ENCODE results near the gene MTRFR. TPM values are rescaled to one million over a fixed set of nuclear protein-coding genes. Genes with fewer than 3 reads are reported as not detected.

Gene MTRFR
- total RNA-seq, 2 experiments from 2014 or later: 30.1 to 32.8 TPM

DNA sequence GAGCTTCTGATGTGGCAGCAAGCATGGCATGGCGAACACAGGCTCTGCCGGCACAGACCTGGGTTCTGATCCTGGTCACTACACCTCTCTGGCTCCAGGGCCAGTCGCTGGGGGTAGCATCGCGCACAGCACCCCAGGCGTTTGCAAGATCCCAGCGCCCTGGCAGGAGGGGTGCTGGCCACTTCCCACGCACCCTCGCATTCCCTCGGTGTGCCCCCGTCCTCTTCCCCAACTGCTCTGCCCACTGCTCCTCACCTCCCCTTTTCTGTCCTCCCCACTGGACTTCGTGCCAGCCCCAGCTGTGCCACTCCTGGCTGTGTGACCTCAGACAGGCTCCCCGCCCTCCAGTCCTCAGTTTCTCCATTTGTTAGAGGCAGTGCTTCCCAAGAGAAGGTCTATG, 35.6 kb downstream of the MTRFR start:
- peaks cover 12% of the 10 kb centered on the region; the same call in 1 of the 2 replicates for H3K36me3 ChIP-seq (ENCODE audit: insufficient read depth, low read length)
- H3K9me2 ChIP-seq (ENCODE audit: insufficient read depth, low read length): no peaks in the 10 kb centered on the region
- no peak for TF ChIP-seq EZH2phosphoT487 (IDR thresholded peaks at IDR 0.05; ENCODE audit: borderline replicate concordance, low read depth, low read length)
- TF ChIP-seq, protein P1, sequence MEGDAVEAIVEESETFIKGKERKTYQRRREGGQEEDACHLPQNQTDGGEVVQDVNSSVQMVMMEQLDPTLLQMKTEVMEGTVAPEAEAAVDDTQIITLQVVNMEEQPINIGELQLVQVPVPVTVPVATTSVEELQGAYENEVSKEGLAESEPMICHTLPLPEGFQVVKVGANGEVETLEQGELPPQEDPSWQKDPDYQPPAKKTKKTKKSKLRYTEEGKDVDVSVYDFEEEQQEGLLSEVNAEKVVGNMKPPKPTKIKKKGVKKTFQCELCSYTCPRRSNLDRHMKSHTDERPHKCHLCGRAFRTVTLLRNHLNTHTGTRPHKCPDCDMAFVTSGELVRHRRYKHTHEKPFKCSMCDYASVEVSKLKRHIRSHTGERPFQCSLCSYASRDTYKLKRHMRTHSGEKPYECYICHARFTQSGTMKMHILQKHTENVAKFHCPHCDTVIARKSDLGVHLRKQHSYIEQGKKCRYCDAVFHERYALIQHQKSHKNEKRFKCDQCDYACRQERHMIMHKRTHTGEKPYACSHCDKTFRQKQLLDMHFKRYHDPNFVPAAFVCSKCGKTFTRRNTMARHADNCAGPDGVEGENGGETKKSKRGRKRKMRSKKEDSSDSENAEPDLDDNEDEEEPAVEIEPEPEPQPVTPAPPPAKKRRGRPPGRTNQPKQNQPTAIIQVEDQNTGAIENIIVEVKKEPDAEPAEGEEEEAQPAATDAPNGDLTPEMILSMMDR (conservative IDR thresholded peaks at IDR 0.05; ENCODE audit: low read length): no peak
- H2AFZ ChIP-seq (ENCODE audit: low read length): no peak overlapping the region
- H3K4me1 ChIP-seq (ENCODE audit: insufficient read depth, low read length, poor library complexity, severe bottlenecking): peaks cover 21% of the 10 kb centered on the region
- no peak overlapping the region for H3K4me3 ChIP-seq (ENCODE audit: low read depth, low read length, poor library complexity, severe bottlenecking)
- POLR2A ChIA-PET: interaction anchor here (0.6 to 1.0 kb wide), 3 partner anchors 36 to 289 kb away, joined by 3 to 4 read pairs (median 4); no protein-coding TSS in a partner anchor
- no peaks in the 10 kb centered on the region for H4K20me1 ChIP-seq (ENCODE audit: insufficient read depth, low read length)
- peaks cover 11% of the 10 kb centered on the region; the same call in 1 of the 2 replicates for H3K79me2 ChIP-seq (ENCODE audit: insufficient read depth, low read depth, low read length)
- intact Hi-C loops (cut with micrococcal nuclease; ENCODE audit: unreplicated experiment): no loop called here
- CTCF ChIA-PET (ENCODE audit: unreplicated experiment): no interaction called here
- DNase-seq (ENCODE audit: low spot score): no peak
- H3K27ac ChIP-seq (ENCODE audit: low read depth, low read length, poor library complexity, severe bottlenecking): no peak overlapping the region
- BruUV-seq (replicated peaks): no TSS peak
- H3K4me2 ChIP-seq (ENCODE audit: low read length): no peak overlapping the region
- H3K9me3 ChIP-seq (ENCODE audit: low read length): no peaks in the 10 kb centered on the region

DNA sequence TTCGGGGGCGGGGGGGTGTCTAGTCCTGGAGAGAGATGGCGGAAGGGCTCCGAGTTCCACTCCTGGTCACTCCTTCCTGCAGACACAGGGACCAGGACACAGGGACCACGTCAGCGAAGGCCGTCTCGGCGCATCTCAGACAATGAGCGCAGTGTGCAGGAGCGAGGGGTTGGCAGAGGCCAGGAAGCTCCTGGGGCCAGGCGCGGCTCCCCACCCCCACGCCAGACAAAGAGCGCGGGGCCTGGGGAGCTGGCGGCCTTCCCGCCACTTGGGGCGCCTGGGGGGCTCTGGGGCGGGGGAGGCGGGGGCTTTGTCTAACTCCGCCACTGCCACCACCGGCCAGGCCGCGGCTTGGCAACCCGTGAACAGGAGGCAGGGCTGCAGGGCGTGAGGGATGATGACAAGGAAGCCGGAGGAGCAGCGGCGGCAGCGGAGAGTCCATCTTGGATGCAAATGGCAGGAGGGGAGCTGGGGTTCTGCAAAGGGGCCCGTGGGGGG, 36.2 kb downstream of the MTRFR start:
- peak overlapping the region; percentile 80 for H3K4me2 ChIP-seq (ENCODE audit: low read length)
- BruUV-seq (replicated peaks): no TSS peak

More for the DNA sequence above, 36.2 kb downstream of the MTRFR start:
- Histone ChIP-seq H3K4me3 (ENCODE audit: low read depth, low read length, poor library complexity, severe bottlenecking) (peak overlapping the region; percentile 77), H2AFZ (ENCODE audit: low read length) (peak overlapping the region; percentile 34; the same call in 1 of the 2 replicates), H3K79me2 (ENCODE audit: insufficient read depth, low read depth, low read length) (peaks cover 11% of the 10 kb centered on the region; the same call in 1 of the 2 replicates), H4K20me1 (ENCODE audit: insufficient read depth, low read length) (no peaks in the 10 kb centered on the region), H3K36me3 (ENCODE audit: insufficient read depth, low read length) (peaks cover 10% of the 10 kb centered on the region; the same call in 1 of the 2 replicates), H3K9me3 (ENCODE audit: low read length) (no peaks in the 10 kb centered on the region), H3K9me2 (ENCODE audit: insufficient read depth, low read length) (no peaks in the 10 kb centered on the region), H3K4me1 (ENCODE audit: insufficient read depth, low read length, poor library complexity, severe bottlenecking) (peaks cover 21% of the 10 kb centered on the region), H3K27ac (ENCODE audit: low read depth, low read length, poor library complexity, severe bottlenecking) (peak overlapping the region; percentile 27)
- CTCF ChIA-PET (ENCODE audit: unreplicated experiment): interaction anchor here (0.5 to 0.6 kb wide), 2 partner anchors 233 to 388 kb away, joined by 3 read pairs; no protein-coding TSS in a partner anchor
- intact Hi-C loops (cut with micrococcal nuclease; ENCODE audit: unreplicated experiment): no loop called here
- peak; percentile 70 for DNase-seq (ENCODE audit: low spot score)
- POLR2A ChIA-PET: interaction anchor here (0.6 to 1.5 kb wide), 4 partner anchors 9 to 329 kb away, joined by 3 to 7 read pairs (median 4); partner anchors contain the start of gene MTRFR
- TF ChIP-seq, protein P1 (conservative IDR thresholded peaks at IDR 0.05; ENCODE audit: low read length): peak; percentile 50
- TF ChIP-seq EZH2phosphoT487 (IDR thresholded peaks at IDR 0.05; ENCODE audit: borderline replicate concordance, low read depth, low read length): no peak
